ENCODE measurements around the gene ADCY10.

DNA sequence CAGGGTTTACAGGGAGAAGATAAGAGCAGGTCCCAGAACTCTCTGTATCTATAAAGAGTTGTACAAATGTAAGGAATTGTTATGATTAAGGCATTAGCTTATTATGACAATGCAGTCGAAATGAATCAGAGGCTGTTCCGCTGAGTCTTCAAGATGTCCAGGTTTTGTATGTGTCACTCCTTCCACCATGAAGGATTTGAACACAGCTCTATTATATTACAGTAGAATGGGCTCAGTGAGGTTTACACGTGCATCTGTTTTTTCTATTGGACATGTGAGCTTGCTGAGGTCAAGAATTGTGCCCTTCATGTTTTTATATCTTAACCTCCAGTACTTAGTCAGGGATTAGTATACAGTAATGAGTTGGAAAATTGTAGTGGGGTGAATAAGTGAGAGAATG lies 105.8 kb downstream of the ADCY10 start:
- TF ChIP-seq CSRNP3 (CRISPR knock-in tag; IDR thresholded peaks at IDR 0.05) (no peak), SNAI2 (CRISPR knock-in tag; IDR thresholded peaks at IDR 0.05) (no peak), OSR1 (CRISPR knock-in tag; IDR thresholded peaks at IDR 0.05) (no peak), ZNF565 (CRISPR knock-in tag; conservative IDR thresholded peaks at IDR 0.05; ENCODE audit: low read depth) (no peak), GLIS3 (CRISPR knock-in tag; IDR thresholded peaks at IDR 0.05) (no peak), CSDC2 (CRISPR knock-in tag; IDR thresholded peaks at IDR 0.05) (no peak), ESRRG (CRISPR knock-in tag; IDR thresholded peaks at IDR 0.05) (no peak), BACH2 (CRISPR knock-in tag; IDR thresholded peaks at IDR 0.05; ENCODE audit: borderline replicate concordance) (no peak)
- TF ChIP-seq, protein P1, sequence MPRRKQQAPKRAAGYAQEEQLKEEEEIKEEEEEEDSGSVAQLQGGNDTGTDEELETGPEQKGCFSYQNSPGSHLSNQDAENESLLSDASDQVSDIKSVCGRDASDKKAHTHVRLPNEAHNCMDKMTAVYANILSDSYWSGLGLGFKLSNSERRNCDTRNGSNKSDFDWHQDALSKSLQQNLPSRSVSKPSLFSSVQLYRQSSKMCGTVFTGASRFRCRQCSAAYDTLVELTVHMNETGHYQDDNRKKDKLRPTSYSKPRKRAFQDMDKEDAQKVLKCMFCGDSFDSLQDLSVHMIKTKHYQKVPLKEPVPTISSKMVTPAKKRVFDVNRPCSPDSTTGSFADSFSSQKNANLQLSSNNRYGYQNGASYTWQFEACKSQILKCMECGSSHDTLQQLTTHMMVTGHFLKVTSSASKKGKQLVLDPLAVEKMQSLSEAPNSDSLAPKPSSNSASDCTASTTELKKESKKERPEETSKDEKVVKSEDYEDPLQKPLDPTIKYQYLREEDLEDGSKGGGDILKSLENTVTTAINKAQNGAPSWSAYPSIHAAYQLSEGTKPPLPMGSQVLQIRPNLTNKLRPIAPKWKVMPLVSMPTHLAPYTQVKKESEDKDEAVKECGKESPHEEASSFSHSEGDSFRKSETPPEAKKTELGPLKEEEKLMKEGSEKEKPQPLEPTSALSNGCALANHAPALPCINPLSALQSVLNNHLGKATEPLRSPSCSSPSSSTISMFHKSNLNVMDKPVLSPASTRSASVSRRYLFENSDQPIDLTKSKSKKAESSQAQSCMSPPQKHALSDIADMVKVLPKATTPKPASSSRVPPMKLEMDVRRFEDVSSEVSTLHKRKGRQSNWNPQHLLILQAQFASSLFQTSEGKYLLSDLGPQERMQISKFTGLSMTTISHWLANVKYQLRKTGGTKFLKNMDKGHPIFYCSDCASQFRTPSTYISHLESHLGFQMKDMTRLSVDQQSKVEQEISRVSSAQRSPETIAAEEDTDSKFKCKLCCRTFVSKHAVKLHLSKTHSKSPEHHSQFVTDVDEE (CRISPR knock-in tag; IDR thresholded peaks at IDR 0.05): no peak
- TF ChIP-seq, protein P2, sequence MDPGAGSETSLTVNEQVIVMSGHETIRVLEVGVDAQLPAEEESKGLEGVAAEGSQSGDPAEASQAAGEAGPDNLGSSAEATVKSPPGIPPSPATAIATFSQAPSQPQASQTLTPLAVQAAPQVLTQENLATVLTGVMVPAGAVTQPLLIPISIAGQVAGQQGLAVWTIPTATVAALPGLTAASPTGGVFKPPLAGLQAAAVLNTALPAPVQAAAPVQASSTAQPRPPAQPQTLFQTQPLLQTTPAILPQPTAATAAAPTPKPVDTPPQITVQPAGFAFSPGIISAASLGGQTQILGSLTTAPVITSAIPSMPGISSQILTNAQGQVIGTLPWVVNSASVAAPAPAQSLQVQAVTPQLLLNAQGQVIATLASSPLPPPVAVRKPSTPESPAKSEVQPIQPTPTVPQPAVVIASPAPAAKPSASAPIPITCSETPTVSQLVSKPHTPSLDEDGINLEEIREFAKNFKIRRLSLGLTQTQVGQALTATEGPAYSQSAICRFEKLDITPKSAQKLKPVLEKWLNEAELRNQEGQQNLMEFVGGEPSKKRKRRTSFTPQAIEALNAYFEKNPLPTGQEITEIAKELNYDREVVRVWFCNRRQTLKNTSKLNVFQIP (CRISPR knock-in tag; IDR thresholded peaks at IDR 0.05; ENCODE audit: borderline replicate concordance, low read depth): no peak

Measured in SK-N-SH treated with all-trans-retinoic acid at 6 μM for 48 hours (cell line).